HL-60/S4 treated with retinoic acid at 250 ng/mL for 4 days and 3 days (cell line): Measurements from ENCODE around the gene LYST.
"Not testable (repeated sequence)": the region's sequence is repeated elsewhere in the genome, so short reads cannot be mapped to it uniquely, and the experiment has no call there.

ENCODE experiments used
- in situ Hi-C: fragments of 300-500 bp; cut with MboI; formaldehyde crosslinking; loops from 2 replicates; pipeline ENCODE4 v1.7.0; 2022; ENCODE audit warnings: low sequenced_read_pairs

The LYST gene

DNA sequence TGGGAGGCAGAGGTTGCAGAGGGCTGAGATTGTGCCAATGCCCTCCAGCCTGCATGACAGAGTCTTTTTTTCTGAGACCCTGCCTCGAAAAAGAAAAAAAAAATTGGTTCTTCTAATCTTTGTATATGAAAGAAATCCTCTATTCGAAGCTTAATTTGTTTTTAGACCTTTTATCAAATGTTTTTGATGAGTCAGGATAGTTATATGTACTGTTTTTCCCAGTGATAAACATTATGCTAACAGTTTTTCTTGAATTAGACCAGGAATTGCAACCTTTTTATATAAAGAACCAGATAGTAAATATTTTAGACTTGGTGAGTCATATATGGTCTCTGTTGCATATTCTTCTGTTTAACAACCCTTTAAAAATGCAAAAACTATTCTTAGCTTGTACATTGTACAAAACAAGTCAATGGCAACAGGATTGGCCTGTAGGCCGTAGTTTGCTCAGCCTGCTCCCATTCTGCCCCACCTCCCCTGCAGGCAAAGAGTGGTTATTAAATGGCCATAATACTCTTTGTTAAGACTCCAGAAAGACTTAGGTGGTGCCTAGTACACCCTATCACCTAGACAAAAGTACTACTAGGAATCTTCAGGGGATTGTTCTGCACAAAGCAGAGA lies 45.2 kb downstream of the LYST start:
- in situ Hi-C loops = no loop called here

DNA sequence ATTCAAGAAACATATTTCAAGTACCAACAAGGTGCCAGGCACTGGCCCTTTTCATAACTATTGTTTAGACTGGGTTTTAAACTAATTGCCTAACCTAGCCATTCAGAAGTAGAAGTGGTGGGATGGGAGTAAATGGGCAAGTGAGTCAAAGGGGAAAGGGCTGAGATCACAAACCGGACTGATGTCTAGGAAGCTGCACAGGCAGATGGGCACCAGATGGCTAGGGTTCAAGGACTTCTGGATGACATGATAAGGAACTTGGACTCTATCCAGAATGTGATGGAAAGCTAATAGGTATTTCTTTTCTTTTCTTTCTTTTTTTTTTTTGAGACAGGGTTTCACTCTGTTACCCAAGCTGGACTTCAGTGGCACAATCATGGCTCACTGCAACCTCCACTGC lies 46.6 kb downstream of the LYST start:
- in situ Hi-C loops = no loop called here

DNA sequence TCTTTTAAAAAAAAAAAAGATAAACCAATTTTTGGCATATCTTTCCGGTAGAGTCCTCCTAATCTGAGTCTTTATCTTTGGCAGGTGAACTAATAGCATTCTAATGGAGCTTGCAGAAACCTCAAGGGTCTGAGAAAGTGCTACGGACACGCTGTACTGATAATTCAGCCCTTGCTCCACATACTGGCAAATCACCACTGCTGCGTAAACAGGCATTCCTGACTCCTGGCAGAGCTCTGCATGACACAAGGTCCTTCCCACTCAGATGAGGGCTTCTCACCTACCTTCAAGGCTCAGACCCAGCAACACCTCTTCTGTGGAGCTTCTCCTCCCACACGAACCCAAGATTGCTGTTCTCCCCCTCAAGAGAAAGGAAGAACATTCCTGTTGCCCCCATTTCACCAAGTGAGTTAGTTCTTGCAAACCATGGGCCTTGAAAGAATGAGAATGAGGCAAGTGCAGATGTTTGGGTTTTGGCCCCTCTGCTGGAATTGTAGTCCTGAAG lies 48.0 kb downstream of the LYST start:
- in situ Hi-C loops = no loop called here

DNA sequence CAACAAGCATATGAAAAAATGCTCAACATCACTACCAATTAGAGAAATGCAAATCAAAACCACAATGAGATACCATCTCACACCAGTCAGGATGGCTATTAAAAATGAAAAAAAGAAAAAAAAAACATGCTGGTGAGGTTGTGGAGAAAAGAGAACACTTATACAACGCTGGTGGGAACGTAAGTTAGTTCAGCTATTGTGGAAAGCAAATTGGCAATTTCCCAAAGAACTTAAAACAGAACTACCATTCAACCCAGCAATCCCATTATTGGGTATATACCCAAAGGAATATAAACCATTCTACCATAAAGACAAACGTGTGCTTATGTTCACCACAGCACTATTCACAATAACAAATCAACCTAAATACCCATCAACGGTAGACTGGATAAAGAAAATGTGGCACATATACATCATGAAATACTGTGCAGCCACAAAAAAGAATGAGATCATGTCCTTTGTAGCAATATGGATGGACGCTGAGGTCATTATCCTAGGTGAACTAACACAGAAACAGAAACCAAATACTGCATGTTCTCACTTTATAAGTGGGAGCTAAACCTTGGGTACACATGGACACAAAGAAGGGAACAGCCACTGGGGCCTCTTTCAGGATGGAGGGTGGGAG lies 49.5 kb downstream of the LYST start:
- in situ Hi-C loops = no loop called here

DNA sequence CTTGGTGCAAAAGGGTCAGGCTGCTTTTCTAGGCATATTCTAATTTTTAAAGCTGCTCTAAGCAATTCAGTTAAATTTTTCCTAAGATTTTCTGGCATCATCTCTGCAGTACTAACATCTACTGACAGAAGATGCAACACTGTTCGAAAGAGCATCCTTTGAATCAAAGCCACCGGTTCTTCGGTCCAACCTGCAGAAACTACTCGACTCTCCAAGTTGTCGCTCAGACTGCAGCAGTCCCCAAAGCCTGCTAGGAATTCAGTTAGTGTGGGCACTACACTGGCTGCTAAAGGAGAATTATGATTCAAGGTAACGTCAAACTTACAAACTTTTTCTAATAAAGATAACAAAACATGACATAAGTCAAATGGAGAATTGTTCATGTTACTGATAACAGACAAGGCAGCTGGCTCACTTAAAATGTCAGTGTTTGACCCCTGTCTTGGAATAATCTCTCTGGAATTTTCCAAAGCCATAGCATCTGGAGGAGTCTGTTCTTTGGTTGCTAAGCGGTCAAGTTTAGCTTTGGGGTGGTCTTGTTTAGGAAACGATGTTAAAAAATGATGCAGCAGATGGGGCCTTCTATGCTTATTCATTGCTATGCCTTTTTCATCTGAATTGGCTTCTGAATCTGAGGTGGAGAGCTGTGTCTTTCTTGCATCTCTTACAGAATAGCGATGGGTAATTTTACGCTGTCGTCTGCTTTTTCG lies 56.9 kb downstream of the LYST start:
- in situ Hi-C loops = no loop called here

DNA sequence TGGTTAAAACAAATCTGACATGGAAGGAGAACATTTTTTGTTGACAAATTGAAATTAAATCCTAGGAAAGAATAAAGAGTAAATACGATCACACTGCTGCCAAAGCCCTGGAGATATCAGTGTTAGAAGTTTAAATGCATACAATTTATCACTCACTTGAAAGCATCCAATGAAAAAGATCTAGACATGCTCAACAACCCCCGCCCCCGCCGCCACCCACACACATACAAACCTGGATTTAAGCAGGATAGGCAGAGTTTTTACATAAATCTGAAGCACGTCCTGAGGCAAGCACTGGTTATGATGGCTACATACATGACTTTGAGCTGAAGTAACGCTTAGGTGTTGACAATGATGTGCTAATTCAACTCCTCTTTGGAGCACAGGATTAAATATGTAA lies 58.5 kb downstream of the LYST start:
- in situ Hi-C loops = no loop called here

DNA sequence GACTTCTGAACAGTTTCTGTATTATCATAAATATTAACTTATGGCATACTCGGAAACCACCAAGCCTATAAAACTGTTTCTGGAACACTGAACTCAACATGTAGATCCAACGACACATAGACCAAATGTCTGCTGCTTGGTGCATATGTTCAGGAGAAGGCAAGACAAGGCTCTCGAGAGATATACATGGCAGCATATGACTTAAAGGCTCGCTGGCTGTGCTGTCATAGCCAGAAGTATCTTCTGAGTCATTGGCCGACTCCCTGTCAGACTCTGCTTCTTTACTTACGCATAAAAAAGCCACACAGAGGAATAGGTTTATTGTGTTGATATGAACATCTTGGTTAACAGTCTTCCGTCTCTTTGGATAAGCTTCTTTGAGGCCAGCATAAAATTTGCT lies 60.6 kb downstream of the LYST start:
- in situ Hi-C loops = no loop called here

DNA sequence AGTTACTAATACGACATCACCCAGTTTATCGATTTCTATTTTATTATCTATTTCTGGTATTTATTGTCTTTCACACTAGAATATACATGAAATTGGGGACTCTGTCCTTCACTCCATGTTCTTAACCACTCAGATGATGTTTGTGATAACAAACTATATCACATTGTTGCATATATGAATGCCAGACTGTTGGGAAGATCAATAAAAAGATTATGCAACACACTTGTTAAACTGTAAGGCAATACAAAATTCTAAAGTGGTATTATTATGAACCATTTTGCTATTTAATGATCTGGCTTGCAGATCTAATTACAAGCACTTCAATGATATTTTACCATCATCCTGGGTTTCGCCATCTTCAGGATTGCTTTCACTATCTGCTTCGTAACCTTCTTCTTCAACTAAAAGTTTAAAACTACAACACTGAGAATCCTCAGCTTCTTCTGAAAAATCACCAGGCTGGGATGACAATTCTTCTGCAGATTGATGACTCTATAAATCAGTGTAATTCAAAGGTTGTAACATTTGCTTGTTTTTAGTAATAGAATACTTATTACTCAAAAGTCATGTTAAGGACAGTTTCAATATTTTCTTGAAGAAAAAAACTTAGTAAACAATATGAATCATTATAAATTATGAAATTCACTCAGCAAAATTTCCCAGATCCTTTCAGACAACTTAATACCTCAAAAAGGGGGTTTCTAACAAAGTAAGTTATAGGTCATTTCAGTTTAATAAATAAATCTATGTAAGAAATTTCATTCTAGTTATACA lies 63.9 kb downstream of the LYST start:
- in situ Hi-C loops = no loop called here

DNA sequence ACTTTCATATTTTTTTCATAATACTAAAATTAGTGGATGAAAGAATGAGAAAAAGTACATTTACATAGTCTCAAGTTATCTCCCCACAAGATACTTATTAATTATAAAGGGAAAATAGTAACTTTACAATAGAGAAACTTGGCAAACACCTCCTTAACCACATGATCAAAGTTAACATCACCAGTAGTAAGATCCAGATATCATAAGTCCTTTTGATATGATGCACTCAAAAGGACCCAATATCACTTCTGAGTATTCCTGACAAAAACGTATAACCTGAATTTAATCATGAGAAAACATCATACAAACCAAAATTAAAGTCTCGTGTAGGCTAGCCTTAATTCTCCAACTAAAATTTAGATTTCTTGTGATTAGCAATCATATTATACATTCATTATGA lies 67.4 kb downstream of the LYST start:
- in situ Hi-C loops = no loop called here

DNA sequence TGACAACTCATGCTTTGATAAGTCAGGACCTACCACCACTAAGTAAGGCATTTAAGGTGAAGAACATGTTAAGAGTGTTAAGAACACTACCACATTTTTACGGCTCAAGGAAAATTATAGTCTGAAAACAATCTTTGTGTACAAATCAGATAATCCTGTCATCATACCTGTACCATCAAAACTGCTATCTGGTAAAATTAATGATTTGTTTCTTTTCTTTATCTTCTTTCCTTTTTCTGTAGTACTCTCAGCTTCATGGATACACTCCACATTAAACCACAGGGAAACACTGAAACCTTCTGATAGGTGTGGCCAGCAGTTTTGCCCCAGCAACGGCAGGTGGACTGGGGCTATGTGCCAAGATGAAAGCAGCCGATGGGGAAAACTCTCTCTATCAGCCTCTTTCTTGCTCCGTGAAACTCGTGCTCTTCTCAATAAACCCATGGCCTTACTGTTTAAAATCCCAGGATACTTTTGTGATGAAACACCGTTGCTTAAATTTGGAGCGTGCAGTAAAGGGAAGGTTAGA lies 75.1 kb downstream of the LYST start:
- in situ Hi-C loops = no loop called here

DNA sequence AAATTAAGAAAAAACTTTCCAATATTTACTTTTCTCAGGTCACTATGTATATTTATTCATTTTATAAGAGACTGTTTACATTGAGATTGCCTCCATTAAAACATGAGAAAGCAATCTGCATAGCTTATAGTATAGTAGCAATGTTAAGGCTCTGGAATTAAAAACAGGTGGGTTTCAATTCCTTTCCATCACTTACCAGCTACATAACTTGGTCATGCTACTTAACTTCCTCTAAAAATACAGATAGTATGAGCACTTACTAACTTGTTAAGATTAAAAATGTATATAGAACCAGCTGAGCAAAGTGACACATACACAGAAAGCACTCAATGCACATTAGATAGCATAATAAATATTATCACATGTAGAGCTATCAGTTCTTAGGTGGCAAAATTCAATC lies 76.6 kb downstream of the LYST start:
- in situ Hi-C loops = no loop called here

DNA sequence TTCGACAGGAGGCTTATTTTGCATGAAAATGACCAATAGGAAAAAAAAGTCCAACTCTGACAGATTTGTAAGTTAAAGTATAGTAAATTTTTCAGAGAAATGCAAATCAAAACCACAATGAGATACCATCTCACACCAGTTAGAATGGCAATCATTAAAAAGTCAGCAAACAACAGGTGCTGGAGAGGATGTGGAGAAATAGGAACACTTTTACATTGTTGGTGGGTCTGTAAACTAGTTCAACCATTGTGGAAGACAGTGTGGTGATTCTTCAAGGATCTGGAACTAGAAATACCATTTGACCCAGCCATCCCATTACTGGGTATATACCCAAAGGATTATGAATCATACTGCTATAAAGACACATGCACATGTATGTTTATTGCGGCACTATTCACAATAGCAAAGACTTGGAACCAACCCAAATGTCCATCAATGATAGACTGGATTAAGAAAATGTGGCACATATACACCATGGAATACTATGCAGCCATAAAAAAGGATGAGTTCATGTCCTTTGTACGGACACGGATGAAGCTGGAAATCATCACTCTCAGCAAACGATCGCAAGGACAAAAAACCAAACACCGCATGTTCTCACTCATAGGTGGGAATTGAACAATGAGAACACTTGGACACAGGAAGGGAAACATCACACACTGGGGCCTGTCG lies 80.3 kb downstream of the LYST start:
- in situ Hi-C loops = not testable (repeated sequence)

DNA sequence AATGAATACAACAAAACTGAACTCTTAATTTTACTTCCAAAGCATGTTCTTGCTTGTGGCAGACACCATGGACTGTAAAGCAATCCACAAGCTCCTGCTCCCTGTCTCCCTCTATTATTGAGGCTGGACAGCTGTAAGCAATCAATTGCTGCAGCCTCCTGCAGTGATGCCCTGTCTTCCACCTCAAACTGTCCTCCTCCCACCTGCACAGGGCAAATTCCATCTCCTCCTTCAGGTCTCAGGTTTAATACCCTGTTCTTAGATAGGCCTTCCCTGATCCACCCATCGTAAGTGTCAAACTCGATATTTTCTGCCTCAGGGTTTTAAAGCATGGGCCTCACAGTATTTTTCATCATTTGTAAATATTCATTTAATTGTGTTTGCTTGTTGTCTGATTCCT lies 81.8 kb downstream of the LYST start:
- in situ Hi-C loops = no loop called here

DNA sequence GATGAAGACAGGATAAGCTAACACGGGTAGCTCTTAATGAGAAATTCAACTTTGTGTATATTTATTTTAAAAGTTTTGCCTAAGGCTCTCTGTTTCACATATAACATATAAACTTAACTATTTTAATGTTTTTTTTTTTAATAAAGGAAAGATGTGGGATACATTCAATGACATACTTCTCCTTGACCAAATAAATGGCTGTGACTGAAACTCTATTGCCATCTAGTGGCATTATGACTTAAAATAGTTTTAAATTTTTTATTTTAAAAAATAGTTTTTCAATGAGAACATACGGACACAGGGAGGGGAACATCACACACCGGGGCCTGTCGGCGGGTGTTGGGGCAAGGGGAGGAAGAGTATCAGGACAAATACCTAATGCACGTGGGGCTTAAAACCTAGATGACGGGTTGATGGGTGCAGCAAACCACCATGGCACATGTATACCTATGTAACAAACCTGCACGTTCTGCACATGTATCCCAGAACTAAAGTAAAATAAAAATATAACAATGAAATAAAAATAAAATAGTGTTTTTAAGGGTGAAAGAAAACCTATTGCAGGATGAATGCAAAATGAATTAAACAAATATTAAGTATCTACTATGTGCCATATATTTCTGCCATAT lies 83.4 kb downstream of the LYST start:
- in situ Hi-C loops = no loop called here

DNA sequence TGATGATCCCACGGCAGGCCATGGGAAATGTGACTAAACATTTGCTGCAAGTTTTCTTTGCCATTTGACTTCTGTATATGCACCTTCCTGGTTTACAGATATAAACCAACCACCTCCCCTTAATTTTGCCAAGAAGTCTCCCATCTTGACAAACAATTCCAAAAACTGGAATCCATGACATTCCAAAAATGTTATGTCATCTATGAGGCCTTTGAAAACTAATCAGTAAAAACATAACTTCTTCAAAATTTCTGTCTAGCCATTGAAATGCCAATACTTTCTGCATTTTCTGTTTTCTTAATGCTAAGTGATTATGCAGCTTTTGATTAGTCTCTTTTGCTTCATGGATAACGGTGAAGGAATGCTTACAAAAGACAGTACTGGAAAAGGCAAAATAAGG lies 84.1 kb downstream of the LYST start:
- in situ Hi-C loops = no loop called here

DNA sequence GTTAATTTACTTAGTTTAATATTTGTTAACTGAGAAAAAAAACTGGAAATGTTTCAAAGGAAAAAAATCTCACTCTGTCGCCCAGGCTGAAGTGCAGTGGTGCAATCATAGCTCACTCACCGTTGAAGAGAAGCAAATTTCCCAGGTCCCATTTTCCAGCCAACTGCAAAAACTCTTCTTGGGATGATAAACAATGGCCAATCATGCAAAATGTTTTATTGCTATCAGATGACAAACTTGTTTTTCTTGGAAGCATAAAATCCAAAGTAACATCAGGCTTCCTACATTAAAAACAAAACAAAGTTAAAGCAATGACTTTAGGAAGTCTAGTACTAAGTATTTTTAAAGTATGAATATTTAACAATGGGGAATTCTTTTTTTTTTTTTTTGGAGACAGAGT lies 84.9 kb downstream of the LYST start:
- in situ Hi-C loops = no loop called here

DNA sequence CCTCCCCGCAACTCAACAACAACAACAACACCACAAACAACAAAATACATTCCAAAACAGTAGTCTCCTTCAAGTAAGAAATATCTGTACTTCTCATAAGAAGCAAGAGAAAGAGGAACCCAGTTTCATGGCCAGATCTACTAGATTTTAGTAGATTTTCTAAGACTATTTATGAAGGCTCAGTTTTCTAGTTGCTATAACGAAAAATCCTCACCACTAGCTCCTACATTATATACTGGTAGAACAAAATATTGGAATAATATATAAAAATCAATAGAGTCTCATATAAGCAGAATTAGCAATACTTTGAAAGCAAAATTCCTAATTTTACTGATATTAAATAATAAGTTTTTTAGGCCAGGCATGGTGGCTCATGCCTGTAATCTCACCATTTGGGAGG lies 86.9 kb downstream of the LYST start:
- in situ Hi-C loops = no loop called here

DNA sequence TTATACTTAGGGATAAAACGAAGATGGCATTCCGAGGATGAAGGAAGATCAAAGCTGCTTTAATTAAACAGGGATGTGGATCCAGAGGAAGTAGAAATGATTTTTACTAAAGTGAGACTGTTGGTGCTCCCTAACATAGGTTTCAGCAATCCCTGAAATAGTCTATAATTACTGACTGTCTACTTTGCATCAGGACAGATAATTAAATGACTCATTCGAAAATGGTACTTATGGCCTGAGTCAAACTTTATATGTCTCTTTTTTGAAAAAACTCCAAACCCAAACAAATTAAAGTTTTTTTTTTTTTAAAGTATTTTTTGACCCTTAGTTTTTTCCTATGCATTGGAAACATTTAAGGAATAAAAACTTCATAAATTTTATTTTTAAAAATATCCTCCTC lies 90.3 kb downstream of the LYST start:
- in situ Hi-C loops = no loop called here

DNA sequence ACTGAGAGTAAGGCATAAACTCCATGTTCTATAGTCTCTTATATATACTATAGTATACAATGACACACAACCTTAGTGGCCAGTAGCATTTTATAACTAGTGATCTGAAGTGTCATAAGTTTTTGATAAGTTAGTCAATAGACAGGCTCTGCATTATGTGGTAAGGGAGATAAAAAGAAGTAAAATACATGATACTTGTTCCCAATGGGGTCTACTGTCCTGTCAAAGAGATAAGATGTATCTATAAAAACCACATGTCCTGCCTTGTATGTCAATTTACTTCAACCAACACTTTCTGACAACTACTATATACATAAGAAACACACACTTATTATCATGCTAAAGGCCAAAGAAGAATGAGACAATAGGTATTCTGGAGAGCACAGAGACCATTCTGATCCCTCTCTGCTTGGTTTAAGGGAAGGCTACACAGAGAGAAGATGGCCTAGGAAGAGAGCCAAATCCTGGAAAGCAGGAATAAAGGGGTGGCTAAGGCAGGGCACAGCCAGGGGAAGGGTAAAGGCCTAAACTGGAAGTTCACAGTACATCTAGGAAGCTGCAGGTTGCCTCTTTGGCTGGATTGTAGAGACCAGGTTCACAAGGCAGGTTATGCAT lies 91.4 kb downstream of the LYST start:
- in situ Hi-C loops = no loop called here

DNA sequence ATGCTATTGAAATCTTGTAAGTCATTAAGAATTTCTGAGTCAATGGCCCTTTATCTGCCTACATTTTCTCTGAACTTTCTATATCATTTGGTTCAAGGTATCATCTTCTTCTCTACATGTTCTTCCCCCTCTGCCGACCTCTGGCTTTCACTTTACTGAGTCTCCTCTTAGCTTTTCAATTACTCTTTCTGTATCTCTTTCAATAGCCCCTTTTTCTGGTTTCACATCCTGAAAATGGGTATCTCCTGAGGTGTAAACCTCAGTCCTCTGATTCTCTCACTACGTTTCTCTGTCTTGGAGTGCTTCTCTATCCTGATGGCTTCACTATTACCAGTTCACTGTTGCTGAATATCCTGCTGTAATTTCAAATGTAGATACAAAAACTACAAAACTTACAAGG lies 98.9 kb downstream of the LYST start:
- in situ Hi-C loops = no loop called here
